ENCODE data around the gene CLEC4C.

CLEC4C gene

GRCh38 chr12:7719946-7720730 is 27.0 kb downstream of the CLEC4C start:
- no peak for DNase-seq

- no peak for DNase-seq
Measured at GRCh38 chr12:7716381-7716780, 30.8 kb downstream of the CLEC4C start.

DNA sequence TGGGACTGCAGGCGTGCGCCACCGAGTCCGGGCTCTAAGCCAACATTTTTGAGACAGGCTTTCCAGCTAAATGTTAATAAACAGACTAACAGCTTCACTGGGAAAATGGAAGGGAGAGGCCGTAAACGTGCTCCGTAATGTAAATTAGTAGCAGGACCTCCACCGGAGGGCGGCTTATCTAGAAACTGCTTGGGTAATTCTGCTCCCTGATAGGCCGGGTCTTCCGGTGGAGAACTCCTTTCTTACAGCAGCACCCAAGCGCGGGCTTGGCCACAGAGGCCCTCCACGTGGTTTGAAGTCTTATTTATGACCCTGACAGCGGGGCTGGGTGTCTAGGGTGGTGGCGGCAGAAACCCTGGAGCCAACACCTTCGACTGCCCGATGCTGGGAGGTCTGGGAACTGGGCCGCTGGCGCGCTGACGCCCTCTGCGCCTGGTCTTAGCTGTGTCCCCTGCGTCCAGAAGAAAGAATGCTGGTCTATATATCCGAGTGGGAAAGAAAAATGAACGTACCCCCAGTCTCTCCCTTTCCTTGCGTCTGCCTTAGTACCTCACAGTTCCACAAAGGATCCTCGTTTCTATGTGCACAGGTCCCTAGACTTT is 34.2 kb downstream of the CLEC4C start:
- no peak for DNase-seq

GRCh38 chr12:7711133-7711532 is 36.0 kb downstream of the CLEC4C start, which contains the start of gene DPPA3:
DPPA3 (plus strand) TSS chr12:7711433; CDS start chr12:7711571, 138 bp downstream.
- no peak for DNase-seq

DNA sequence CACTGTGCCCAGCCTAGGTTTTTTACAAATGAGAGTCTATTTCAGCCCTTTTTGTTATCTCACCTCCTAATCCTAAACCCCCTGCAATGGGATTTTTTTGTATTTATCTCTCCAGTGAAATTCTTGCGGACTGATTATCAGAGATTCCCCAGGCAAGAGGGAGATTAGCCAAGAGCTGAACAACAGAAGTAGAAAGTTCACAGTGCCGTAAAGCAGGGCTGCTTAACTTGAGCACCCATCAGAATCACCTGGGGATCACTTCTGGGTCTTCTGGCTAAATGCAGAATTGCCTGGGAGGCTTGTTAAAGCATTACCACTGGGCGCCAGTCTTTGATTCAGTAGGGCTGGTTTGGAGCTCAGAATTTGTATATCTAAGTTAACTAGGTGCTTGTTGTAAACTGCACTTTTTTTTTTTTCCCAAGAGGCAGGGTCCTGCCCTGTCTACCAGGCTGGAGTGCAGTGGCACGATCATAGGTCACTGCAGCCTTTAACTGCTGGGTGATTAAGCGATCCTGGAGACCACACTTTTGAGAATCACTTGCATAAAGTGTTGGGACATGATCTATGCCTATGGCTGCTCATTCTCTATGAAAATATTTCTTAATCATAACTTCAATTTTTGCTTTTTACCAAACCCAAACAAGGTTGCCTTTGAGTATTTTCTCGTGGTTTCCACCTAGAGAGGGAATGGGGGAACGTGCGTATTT is 37.1 kb downstream of the CLEC4C start:
- DNase-seq, result no peak

GRCh38 chr12:7705846-7706245 is 41.3 kb downstream of the CLEC4C start:
- DNase-seq, result no peak

GRCh38 chr12:7695566-7696197 is 51.5 kb downstream of the CLEC4C start, which contains the start of gene GDF3:
GDF3 (minus strand) TSS chr12:7695775; CDS start chr12:7695728, 47 bp downstream.
- DNase-seq, result no peak

DNA sequence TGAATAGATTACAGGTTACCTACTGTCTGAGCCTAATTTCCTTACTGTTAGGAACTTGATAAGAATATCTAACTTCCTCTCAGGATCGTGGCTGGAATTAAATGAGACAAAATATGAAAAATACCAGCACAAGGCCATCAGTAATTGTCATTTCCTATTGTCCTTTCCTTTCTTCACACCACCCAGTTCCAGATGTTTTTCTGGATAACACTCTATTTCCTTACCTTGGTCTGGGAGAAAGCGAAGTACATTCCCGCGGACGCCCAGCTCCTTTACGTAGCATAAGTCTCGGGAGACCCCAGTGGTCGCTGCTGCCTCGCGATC is 52.0 kb downstream of the CLEC4C start:
- DNase-seq, result no peak

DNA sequence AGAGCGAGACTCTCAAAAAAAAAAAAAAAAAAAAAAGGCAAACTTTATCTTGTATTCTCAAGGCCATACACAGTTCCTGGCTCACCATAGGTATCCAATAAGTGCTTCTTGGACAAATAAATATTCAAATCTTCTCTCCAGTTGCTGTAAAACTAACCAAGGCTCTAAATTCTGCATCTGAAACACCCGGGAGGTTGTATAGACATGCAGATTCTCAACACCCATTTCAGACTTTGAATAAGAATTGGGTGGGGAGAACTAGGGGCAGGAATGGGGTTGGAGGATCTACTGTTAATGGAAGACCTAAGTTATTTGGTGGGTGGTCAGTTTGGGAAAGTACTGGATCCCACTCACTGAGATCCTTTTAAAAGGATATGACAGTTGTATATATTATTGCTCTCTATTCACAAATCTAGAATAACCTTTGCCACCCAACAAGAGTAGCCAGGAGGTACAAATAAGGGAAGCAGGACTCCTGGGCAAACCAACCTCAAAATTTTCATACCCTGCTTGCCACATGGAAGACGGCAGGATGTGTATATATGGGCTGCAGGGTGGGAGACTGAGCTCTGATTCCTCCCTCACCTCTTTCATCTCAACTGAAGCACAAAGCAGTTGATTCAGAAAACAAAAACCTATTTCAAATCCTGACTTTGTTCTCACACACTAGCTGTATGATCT is 52.5 kb downstream of the CLEC4C start:
- DNase-seq, result no peak

DNA sequence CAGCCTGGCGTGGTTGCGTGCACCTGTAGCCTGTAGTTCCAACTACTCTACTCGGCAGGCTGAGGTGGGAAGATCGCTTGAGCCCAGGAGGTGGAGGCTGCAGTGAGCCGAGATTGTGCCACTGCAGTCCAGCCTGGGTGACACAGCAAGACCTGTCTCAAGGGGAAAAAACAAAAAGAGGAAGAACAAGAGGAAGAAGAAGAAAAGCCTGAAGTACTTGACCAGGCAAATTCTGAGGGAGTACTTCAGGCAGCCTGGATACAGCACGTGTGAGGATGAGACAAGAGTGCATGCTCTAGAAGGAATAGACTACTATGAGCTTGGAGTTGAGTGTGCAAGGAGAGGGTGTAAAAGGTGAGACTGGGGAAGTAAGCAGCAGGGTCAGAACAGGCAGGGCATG is 53.4 kb downstream of the CLEC4C start:
- no peak for DNase-seq

DNA sequence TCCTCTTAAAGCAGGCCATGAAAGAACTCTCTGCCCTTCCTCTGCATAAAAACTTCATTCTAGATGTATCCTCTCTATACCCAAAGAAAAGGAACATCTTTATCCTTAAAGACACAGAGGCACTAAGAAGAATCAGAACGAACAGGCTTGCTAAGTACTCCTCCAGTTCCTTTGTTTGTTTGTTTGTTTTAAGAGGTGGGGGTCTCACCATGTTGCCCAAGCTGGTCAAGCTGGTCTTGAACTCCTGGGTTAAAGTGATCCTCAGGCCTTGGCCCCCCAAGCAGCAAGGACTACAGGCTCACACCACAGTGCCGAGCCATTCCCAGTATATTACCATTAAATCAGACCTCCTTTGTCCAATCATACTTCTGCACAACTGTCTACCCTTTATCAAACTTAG is 65.6 kb downstream of the CLEC4C start:
- DNase-seq, result no peak

Data from stimulated activated CD8-positive, alpha-beta memory T cell treated with anti-CD3 and anti-CD28 coated beads, Interleukin-4, amount 100 ng/mL, for 48 hours (primary cell).